ENCODE results near the gene KCNQ2.
A peak's percentile ranks its signal among the peaks of the same experiment; 100 is the strongest.

The KCNQ2 gene

GRCh38 chr20:63359937-63360849 is 112.3 kb downstream of the KCNQ2 start:
- Histone ChIP-seq H3K36me3 (replicated peaks in 1 of 2; ENCODE audit: control insufficient read depth in 2 of 2, insufficient read depth in 2 of 2, low read length in 2 of 2) (no peaks in the 10 kb centered on the region), H4K8ac (ENCODE audit: low read depth, low read length) (no peak overlapping the region), H2AK5ac (ENCODE audit: low read depth, low read length) (peak overlapping the region; percentile 8), H3K9me3 (replicated peaks in 1 of 2; ENCODE audit: control insufficient read depth in 2 of 2, insufficient read depth in 1 of 2, low read depth in 1 of 2, low read length in 2 of 2) (no peaks in the 10 kb centered on the region), H2BK12ac (ENCODE audit: low read length) (no peak overlapping the region), H3K27ac (replicated peaks; ENCODE audit: low read length) (no peak overlapping the region), H3K4me2 (ENCODE audit: insufficient read depth, low read length, poor library complexity, severe bottlenecking) (peak overlapping the region; percentile 91), H3K27me3 (ENCODE audit: control insufficient read depth in 3 of 3, insufficient read depth in 3 of 3, low read depth in 1 of 3, low read length in 3 of 3) (peaks cover 0 to 75% (median 36%) of the 10 kb centered on the region in 3 experiments), H3K18ac (ENCODE audit: low read length) (peak overlapping the region; percentile 85), H3K14ac (ENCODE audit: low read length) (no peak overlapping the region), H3K4ac (ENCODE audit: low read length) (no peak overlapping the region), H2AFZ (ENCODE audit: low read length) (peak overlapping the region; percentile 75), H4K91ac (ENCODE audit: low read depth, low read length, poor library complexity) (no peak overlapping the region), H3K4me1 (ENCODE audit: control insufficient read depth in 2 of 2, insufficient read depth in 1 of 2, low read depth in 1 of 2, low read length in 2 of 2) (peaks cover 17 to 29% of the 10 kb centered on the region in 2 donors), H3K23ac (ENCODE audit: low read depth, low read length, poor library complexity) (peak overlapping the region; percentile 29), H2BK120ac (ENCODE audit: low read depth, low read length) (no peak overlapping the region), H3K4me3 (ENCODE audit: low read length in 2 of 2) (peak overlapping the region in 1 of 2 donors; percentile 75), H3K9ac (ENCODE audit: low read depth, low read length, poor library complexity) (no peak overlapping the region), H3K79me1 (ENCODE audit: low read depth, low read length) (no peaks in the 10 kb centered on the region), H2BK15ac (ENCODE audit: low read length) (no peak overlapping the region), H2BK5ac (ENCODE audit: low read length) (no peak overlapping the region)
- no CpG with 5 or more reads among the region's 38 CpGs for WGBS, 2 donors (ENCODE audit: extremely low coverage in 2 of 2, insufficient read length in 2 of 2, insufficient replicate concordance in 1 of 2)
- DNase-seq (ENCODE audit: low spot score) = no peak

DNA sequence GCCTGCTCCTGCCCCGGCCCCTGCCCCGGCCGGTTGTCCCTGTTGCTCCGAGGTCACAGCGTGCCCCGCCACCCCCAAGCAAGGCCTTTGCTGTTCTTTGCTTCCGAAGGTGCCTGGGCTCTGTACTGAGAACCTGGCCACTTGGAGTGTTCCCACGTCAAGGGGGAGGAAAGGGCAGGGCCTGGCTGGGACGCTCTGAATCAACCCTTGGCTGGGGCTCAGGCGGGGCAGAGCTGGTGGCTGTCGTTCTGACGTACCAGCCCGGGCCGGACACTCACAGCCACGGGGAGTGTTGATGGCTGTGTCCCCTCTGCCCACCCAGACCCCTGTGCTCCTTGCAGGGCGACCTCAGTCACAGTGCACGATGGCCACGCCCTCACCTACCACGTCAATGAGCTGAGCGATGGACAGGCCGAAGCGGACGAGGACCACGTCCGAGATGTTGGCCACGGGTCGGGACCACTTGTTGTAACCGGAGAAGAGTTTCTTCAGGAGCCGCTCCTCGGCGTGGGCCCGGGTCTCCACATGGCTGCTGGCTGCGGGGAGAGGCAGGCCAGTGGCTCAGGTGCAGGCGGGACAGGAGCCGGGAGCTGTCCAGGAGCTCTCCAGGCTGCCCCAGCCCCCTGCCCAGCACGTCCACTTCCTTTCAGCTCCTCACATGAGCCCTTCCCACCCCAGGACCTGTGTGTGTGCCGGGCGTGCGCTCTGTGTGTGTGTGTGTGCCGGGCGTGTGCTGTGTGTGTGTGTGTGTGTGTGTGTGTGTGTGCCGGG is 113.1 kb downstream of the KCNQ2 start:
- no peak overlapping the region for H3K4me3 ChIP-seq (ENCODE audit: low read length in 2 of 2)
- peak overlapping the region; percentile 37 for H3K4ac ChIP-seq (ENCODE audit: low read length)
- H3K23ac ChIP-seq (ENCODE audit: low read depth, low read length, poor library complexity) = peak overlapping the region; percentile 85
- H4K8ac ChIP-seq (ENCODE audit: low read depth, low read length) = peak overlapping the region; percentile 3
- H3K18ac ChIP-seq (ENCODE audit: low read length) = peak overlapping the region; percentile 48
- H2AK5ac ChIP-seq (ENCODE audit: low read depth, low read length) = peak overlapping the region; percentile 90
- no peaks in the 10 kb centered on the region for H3K36me3 ChIP-seq (replicated peaks in 1 of 2; ENCODE audit: control insufficient read depth in 2 of 2, insufficient read depth in 2 of 2, low read length in 2 of 2)
- H4K91ac ChIP-seq (ENCODE audit: low read depth, low read length, poor library complexity) = no peak overlapping the region
- H3K27ac ChIP-seq (replicated peaks; ENCODE audit: low read length) = no peak overlapping the region
- H2BK12ac ChIP-seq (ENCODE audit: low read length) = no peak overlapping the region
- no peak for DNase-seq (ENCODE audit: low spot score)
- peaks cover 17 to 25% of the 10 kb centered on the region in 2 donors for H3K4me1 ChIP-seq (ENCODE audit: control insufficient read depth in 2 of 2, insufficient read depth in 1 of 2, low read depth in 1 of 2, low read length in 2 of 2)
- peaks cover 0 to 68% (median 36%) of the 10 kb centered on the region in 3 experiments for H3K27me3 ChIP-seq (ENCODE audit: control insufficient read depth in 3 of 3, insufficient read depth in 3 of 3, low read depth in 1 of 3, low read length in 3 of 3)
- no peak overlapping the region for H2BK5ac ChIP-seq (ENCODE audit: low read length)
- H3K4me2 ChIP-seq (ENCODE audit: insufficient read depth, low read length, poor library complexity, severe bottlenecking) = no peak overlapping the region
- peak overlapping the region; percentile 21 for H3K14ac ChIP-seq (ENCODE audit: low read length)
- no CpG with 5 or more reads among the region's 42 CpGs for WGBS, 2 donors (ENCODE audit: extremely low coverage in 2 of 2, insufficient read length in 2 of 2, insufficient replicate concordance in 1 of 2)
- no peaks in the 10 kb centered on the region for H3K9me3 ChIP-seq (replicated peaks in 1 of 2; ENCODE audit: control insufficient read depth in 2 of 2, insufficient read depth in 1 of 2, low read depth in 1 of 2, low read length in 2 of 2)
- H3K79me1 ChIP-seq (ENCODE audit: low read depth, low read length) = no peaks in the 10 kb centered on the region
- peak overlapping the region; percentile 44 for H3K9ac ChIP-seq (ENCODE audit: low read depth, low read length, poor library complexity)
- H2BK15ac ChIP-seq (ENCODE audit: low read length) = no peak overlapping the region
- H2AFZ ChIP-seq (ENCODE audit: low read length) = no peak overlapping the region
- no peak overlapping the region for H2BK120ac ChIP-seq (ENCODE audit: low read depth, low read length)

DNA sequence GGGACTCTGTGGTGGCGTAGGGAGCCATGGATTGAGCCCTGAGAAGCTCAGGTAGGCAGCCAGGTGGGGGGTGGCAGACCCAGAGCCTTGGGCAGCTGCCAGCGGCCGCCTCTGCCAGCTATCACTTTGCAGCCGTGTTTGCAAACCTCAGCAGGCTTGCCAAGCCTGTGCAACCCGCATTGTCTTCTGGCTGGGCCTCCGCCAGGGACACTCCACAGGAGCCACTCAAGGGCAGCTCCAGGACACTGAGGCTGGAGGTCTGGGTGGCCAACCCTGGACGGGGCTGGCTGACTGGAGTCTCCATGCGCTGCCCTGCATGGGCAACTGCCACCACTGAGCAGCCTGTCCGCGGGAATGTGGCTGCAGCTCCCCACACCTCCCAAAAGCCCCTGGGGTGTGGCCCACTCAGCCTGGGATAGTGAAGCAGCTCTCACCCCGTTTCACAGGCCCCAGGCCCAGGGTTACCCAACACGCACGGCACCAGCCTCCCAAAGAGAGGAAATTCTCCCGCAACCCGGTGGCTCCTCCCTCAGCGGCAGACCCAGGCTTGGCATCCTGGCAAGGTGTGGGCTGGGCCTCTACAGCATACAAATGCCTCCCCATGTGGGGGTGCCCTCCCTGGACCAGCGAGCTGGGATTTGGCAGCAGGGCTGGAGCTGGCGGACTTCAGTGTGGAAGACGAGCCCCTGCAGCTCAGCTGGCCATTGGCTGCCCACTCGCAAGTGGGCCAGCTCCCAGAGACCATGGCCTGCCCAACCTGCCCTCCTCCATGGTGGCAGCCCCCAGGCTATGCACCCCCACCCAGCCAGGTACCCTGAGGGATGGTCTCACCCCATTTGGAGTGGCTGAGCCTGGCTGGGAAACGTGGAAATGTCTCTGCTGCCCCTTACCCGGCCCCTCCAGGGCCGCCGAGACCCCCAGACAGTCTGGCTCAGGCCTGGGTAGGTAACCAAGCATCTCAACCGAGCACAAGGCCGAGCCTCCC is 114.2 kb downstream of the KCNQ2 start:
- Histone ChIP-seq H4K91ac (ENCODE audit: low read depth, low read length, poor library complexity) (no peak overlapping the region), H3K9ac (ENCODE audit: low read depth, low read length, poor library complexity) (no peak overlapping the region), H3K14ac (ENCODE audit: low read length) (peak overlapping the region; percentile 82), H3K4me2 (ENCODE audit: insufficient read depth, low read length, poor library complexity, severe bottlenecking) (no peak overlapping the region), H3K4me1 (ENCODE audit: control insufficient read depth in 2 of 2, insufficient read depth in 1 of 2, low read depth in 1 of 2, low read length in 2 of 2) (peaks cover 13 to 15% of the 10 kb centered on the region in 2 donors), H2BK15ac (ENCODE audit: low read length) (peak overlapping the region; percentile 58), H3K4me3 (ENCODE audit: low read length in 2 of 2) (no peak overlapping the region), H3K36me3 (replicated peaks in 1 of 2; ENCODE audit: control insufficient read depth in 2 of 2, insufficient read depth in 2 of 2, low read length in 2 of 2) (no peaks in the 10 kb centered on the region), H3K27me3 (ENCODE audit: control insufficient read depth in 3 of 3, insufficient read depth in 3 of 3, low read depth in 1 of 3, low read length in 3 of 3) (peaks cover 0 to 57% (median 36%) of the 10 kb centered on the region in 3 experiments), H3K18ac (ENCODE audit: low read length) (peak overlapping the region; percentile 28), H3K23ac (ENCODE audit: low read depth, low read length, poor library complexity) (peak overlapping the region; percentile 43), H2BK5ac (ENCODE audit: low read length) (peak overlapping the region; percentile 39), H2BK12ac (ENCODE audit: low read length) (no peak overlapping the region), H4K8ac (ENCODE audit: low read depth, low read length) (peak overlapping the region; percentile 23), H2BK120ac (ENCODE audit: low read depth, low read length) (no peak overlapping the region), H3K4ac (ENCODE audit: low read length) (no peak overlapping the region), H3K79me1 (ENCODE audit: low read depth, low read length) (no peaks in the 10 kb centered on the region), H2AK5ac (ENCODE audit: low read depth, low read length) (peak overlapping the region; percentile 46), H3K27ac (replicated peaks; ENCODE audit: low read length) (no peak overlapping the region), H2AFZ (ENCODE audit: low read length) (no peak overlapping the region), H3K9me3 (replicated peaks in 1 of 2; ENCODE audit: control insufficient read depth in 2 of 2, insufficient read depth in 1 of 2, low read depth in 1 of 2, low read length in 2 of 2) (no peaks in the 10 kb centered on the region)
- DNase-seq (ENCODE audit: low spot score) = no peak
- WGBS, 2 donors (ENCODE audit: extremely low coverage in 2 of 2, insufficient read length in 2 of 2, insufficient replicate concordance in 1 of 2) = no CpG with 5 or more reads among the region's 26 CpGs

All from neuronal stem cell (in vitro differentiated cells).